GM12892 (cell line): Measurements from ENCODE around the gene CEP55.

Source experiments
- DNase-seq: peaks from one replicate; pipeline ENCODE4 v3.0.0; 2011; ENCODE audit not compliant: insufficient read length
- FAIRE-seq: peaks from 2 replicates; lab custom pipeline; 2011; peaks lifted over from hg19 to GRCh38; lab: Jason Lieb, UNC
- POLR2A ChIP-seq: IDR thresholded peaks from 2 replicates; pipeline ENCODE4 v1.6.1; 2011; ENCODE audit warnings: low read depth, low read length, control low read depth
- POLR2AphosphoS5 ChIP-seq: IDR thresholded peaks from 2 replicates; pipeline ENCODE4 v1.6.1; 2011; ENCODE audit warnings: low read depth, low read length, control low read depth
- TAF1 ChIP-seq: IDR thresholded peaks from 2 replicates; pipeline ENCODE4 v1.6.1; 2011; ENCODE audit warnings: low read depth, mild to moderate bottlenecking, control low read depth, low read length, borderline replicate concordance

CEP55 gene

GRCh38 chr10:93473161-93473560, 23.3 kb upstream of the CEP55 start:
- TF ChIP-seq TAF1 = no peak
- no peak for TF ChIP-seq POLR2A
- no peak for TF ChIP-seq POLR2AphosphoS5
- no peak for FAIRE-seq
- no peak for DNase-seq

- FAIRE-seq (no peak), DNase-seq (no peak)
- TF ChIP-seq TAF1 (no peak), POLR2AphosphoS5 (no peak), POLR2A (no peak)
Measured at GRCh38 chr10:93473804-93474472, 22.5 kb upstream of the CEP55 start.

- FAIRE-seq (no peak), DNase-seq (no peak)
- TF ChIP-seq TAF1 (no peak), POLR2A (no peak), POLR2AphosphoS5 (no peak)
Measured at GRCh38 chr10:93475227-93475626, 21.2 kb upstream of the CEP55 start.

GRCh38 chr10:93475871-93476270, 20.5 kb upstream of the CEP55 start:
- TF ChIP-seq POLR2A (no peak), TAF1 (no peak), POLR2AphosphoS5 (no peak)
- FAIRE-seq (no peak), DNase-seq (no peak)

GRCh38 chr10:93476756-93477155, 19.7 kb upstream of the CEP55 start:
- DNase-seq = no peak
- no peak for FAIRE-seq
- TF ChIP-seq POLR2A = no peak
- no peak for TF ChIP-seq POLR2AphosphoS5
- TF ChIP-seq TAF1 = no peak

GRCh38 chr10:93478873-93479272, 17.5 kb upstream of the CEP55 start:
- TF ChIP-seq POLR2A (no peak), POLR2AphosphoS5 (no peak), TAF1 (no peak)
- no peak for DNase-seq
- no peak for FAIRE-seq

- no peak for TF ChIP-seq POLR2A
- DNase-seq = no peak
- FAIRE-seq = no peak
Measured at GRCh38 chr10:93481637-93482144, 14.7 kb upstream of the CEP55 start.

GRCh38 chr10:93482145-93482834, 14.1 kb upstream of the CEP55 start, which contains the start of gene MYOF:
MYOF (minus strand) TSS chr10:93482334; CDS start chr10:93482194, 140 bp downstream.
- peak; percentile 34 for DNase-seq
- peak; percentile 56 for FAIRE-seq
- no peak for TF ChIP-seq TAF1
- no peak for TF ChIP-seq POLR2A
- TF ChIP-seq POLR2AphosphoS5 = no peak

GRCh38 chr10:93485690-93486089, 10.7 kb upstream of the CEP55 start:
- DNase-seq = no peak
- FAIRE-seq = no peak
- no peak for TF ChIP-seq POLR2AphosphoS5
- no peak for TF ChIP-seq TAF1
- no peak for TF ChIP-seq POLR2A

- no peak for FAIRE-seq
- TF ChIP-seq POLR2A (no peak), TAF1 (no peak), POLR2AphosphoS5 (no peak)
Measured at GRCh38 chr10:93488956-93489528, 7.4 kb upstream of the CEP55 start.

GRCh38 chr10:93491602-93492121, 4.8 kb upstream of the CEP55 start:
- no peak for TF ChIP-seq POLR2A
- TF ChIP-seq TAF1 = no peak
- no peak for TF ChIP-seq POLR2AphosphoS5
- DNase-seq = no peak
- FAIRE-seq = no peak

More at GRCh38 chr10:93488956-93489528, 7.4 kb upstream of the CEP55 start:
- DNase-seq = no peak

GRCh38 chr10:93493162-93493561, 3.2 kb upstream of the CEP55 start:
- DNase-seq (no peak), FAIRE-seq (no peak)
- no peak for TF ChIP-seq TAF1
- no peak for TF ChIP-seq POLR2A
- no peak for TF ChIP-seq POLR2AphosphoS5
